DMS 273 (cell line): Measurements from ENCODE around the gene C18orf63.

Source experiments
- DNase-seq: peaks from one replicate; lab custom pipeline; 2025; ENCODE audit not compliant: unreplicated experiment; lab: John Stamatoyannopoulos, UW

C18orf63 gene

GRCh38 chr18:74375999-74376398 is 60.4 kb downstream of the C18orf63 start:
- no peak for DNase-seq

DNA sequence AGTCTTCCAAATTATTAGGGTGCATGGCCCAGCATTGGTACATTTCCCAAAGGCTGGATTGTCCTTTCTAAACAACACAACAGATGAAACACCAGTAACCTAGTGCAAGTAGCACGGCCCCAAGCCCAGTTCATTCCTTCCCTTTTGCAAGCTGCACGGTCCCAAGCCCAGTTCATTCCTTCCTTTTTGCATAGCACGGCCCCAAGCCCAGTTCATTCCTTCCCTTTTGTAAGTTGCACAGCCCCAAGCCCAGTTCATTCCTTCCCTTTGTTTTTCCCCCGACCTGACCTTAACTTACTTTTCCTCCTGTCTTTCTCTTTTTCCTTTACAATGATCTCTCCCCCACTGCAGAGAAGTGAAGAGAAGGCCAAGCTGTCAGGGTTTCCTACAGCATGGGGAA is 60.9 kb downstream of the C18orf63 start:
- DNase-seq = no peak

DNA sequence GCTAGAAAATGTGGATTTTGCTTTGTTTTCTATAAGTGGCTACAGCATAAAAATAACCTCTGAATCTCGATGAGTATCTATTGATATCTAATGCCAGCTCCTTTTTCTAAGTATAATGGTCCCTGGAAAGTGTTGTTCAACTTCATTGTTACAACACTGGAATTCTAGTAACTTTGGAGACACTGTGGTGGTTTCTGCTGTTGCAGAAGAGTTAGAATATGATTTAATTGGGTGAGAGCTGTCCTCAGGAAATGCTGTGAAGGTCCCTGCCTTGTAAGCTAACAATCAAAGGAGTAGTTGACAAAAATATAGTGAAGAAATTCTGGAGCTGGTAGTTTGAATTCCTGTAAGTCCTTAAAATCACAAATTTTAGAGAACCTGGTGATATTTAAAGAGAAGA is 62.1 kb downstream of the C18orf63 start:
- DNase-seq = no peak

DNA sequence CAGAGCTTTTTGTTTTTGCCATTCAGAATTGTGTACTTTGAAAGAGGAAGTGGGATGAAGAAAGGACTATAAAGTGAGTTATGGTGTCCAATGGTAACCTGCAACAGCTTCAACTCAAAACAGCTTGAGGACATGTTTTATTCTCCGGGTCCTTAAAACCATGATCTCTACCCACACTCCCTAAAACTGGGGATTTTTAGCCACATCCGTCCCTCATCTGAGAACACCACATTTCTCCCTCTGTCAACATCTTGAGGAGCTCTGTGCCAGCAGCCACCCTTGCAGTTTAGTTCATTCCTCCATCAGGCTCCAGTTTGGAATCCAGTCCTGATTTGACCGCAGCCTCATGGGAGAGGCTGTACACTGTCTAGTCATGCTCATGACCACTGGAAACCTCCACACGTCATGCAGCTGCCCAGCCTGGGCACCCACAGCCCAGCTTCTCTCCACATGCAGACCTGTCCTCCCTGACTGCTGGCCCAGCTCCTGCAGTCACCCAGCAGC is 62.6 kb downstream of the C18orf63 start:
- no peak for DNase-seq

DNA sequence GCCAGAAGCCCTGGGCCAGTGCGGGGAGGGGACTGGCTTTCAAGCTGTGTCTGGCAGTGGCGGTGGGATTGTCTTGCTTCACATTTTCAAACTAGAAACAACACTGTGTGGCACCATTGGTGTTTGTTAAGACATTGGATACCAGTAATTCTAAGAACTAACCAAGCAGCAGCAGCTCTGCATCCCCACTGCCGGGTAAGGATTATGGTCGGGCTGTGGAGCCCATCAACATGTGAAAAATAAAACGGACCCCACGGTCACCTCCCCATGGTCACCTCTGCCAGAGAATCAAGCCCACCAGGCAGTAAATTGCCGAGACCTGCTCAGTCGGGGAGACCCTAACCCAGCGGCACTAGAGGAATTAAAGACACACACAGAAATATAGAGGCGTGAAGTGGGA is 65.3 kb downstream of the C18orf63 start:
- no peak for DNase-seq

- DNase-seq = no peak
Measured at GRCh38 chr18:74381621-74382295, 66.1 kb downstream of the C18orf63 start.

- DNase-seq = no peak
Measured at GRCh38 chr18:74382481-74383017, 66.9 kb downstream of the C18orf63 start.

- no peak for DNase-seq
Measured at GRCh38 chr18:74387383-74387782, 71.7 kb downstream of the C18orf63 start.

GRCh38 chr18:74388227-74388626 is 72.6 kb downstream of the C18orf63 start:
- no peak for DNase-seq

- DNase-seq = no peak
Measured at GRCh38 chr18:74389171-74389927, 73.7 kb downstream of the C18orf63 start.

GRCh38 chr18:74389991-74390390 is 74.4 kb downstream of the C18orf63 start:
- DNase-seq = no peak

GRCh38 chr18:74390900-74391299 is 75.3 kb downstream of the C18orf63 start:
- no peak for DNase-seq

- no peak for DNase-seq
Measured at GRCh38 chr18:74392323-74392722, 76.7 kb downstream of the C18orf63 start.

- no peak for DNase-seq
Measured at GRCh38 chr18:74395006-74395405, 79.4 kb downstream of the C18orf63 start.

DNA sequence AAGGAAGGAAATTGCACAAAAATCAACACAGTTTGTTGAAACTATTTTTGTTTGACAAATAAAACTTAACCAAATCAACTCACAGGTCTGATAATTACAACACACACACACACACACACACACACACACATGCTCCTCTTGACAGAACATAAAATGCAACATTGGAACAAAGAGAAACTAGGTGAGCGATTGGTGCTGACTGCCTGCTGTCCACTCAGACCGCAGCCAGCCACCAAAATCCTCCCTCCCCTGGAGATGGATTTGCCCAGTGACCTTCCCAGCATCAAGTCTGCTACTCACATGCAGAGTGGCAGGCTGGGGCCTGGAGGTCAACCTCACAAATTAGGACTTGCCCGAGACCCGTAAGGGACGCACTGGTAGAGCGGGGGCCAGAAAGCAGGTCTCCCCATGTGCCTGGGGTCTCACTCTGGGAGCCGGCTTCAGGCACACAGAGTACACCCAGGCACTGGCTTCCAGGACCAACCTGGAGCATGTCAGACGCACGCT is 80.1 kb downstream of the C18orf63 start:
- DNase-seq = no peak

GRCh38 chr18:74396171-74397169 is 80.8 kb downstream of the C18orf63 start:
- DNase-seq = peak; percentile 18

DNA sequence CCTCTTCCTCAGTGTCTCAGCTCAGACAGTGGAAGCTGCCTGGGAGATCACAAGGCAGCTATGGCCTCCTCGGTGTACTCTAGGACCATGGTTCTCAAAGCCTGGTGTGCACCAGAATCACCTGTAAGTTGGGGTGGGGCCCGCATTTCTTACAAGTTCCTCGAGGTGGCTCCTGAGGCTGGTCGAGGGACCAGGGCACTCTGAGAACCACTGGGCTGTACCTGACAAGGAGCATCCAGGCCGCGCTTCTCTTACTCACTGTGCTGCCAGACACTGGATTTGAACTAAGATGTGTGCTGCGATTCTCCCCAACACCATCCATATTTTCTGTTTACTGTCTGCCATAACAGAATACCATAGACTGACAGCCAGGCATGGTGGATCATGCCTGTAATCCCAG is 81.9 kb downstream of the C18orf63 start:
- peak; percentile 2 for DNase-seq

DNA sequence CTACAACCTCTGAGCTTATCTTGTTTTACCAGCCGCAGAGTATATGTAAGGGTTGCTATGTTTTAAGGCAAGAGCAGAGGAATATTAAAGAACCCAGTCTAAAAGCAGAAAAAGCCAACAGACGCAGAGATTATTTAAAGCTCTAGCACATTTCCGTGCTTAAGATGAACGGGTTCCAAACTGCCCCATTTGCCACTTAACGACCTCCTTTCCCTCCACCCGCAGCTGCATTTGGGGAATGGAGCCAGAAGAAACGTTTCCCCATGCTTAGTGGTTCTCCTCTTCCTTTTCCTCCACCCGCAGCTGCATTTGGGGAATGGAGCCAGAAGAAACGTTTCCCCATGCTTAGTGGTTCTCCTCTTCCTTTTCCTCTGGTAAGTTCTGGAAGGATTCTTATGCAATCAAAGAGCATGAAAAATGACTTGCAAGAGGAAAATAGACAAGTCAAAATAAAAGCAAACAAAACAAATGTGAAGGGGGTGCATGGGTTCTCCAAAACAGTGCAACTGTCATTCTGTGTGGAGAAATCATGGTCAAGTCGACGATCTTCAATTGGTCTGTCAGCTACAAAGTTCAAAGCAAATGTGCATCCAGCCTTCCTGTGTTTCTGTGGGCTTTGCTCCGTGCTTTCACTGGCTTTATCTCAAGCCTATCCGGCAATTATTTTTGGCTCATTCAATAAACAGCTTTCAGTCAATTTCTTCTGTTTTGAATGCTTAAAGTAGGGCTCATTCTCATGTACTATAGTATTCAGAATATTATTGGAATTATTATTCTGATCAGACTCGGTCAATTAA is 83.7 kb downstream of the C18orf63 start:
- no peak for DNase-seq

DNA sequence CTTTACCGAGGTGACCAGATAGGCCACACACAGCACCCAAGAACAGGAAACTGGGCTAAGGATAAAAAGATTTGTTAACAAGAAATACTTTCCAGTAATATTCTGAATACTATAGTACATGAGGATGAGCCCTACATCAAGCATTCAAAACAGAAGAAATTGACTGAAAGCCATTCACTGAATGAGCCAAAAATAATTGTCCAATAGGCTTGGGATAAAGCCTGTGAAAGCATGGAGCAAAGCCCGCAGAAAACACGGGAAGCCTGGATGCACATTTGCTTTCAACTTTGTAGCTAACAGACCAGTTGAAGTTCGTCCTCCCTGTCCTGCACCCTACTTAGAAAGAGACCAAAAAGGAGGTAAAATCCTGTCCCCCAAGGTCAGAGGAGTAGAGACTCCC is 85.2 kb downstream of the C18orf63 start:
- no peak for DNase-seq
